Activated CD4-positive, CD25-positive, alpha-beta regulatory T cell (primary cell): ENCODE data around the gene GLI2.

Experiments used
- DNase-seq, 4 experiments: peaks; one replicate each; lab custom pipeline; 2025; lab: John Stamatoyannopoulos, UW

Gene GLI2

GRCh38 chr2:120770641-120771040, 35.0 kb downstream of the GLI2 start:
- no peak for DNase-seq

DNA sequence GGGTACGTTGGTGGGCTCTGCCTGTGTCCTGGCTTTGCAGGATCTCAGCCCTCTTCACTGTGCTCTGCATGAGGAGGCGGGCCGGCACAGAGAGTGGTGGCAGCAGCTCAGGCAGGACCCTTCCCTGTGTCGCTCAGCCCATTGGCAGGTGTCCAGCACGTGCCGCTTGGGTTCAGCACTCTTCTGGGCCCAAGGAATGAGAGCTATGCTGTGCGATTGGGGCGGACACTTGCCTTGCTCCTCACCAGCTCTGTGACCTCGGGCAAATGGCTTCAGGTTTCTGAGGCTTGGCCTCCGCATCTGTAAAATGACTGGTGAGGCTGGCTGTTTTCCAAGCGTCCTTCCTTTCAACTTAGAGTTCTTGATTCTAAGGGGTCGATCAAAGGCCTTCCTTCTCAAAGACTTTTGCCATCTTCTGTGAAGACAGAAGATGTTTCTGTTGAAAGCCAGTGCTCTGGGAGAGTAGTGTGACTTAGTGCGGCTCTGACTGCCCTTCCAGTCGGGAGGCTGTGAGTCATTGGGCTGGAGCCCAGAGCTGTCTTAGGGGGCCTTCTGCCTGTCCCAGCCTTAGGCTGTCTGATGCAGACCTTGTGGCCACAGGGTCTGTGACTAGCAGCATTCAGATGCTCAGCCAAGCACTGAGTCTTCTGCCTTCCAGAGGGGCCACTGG, 35.6 kb downstream of the GLI2 start:
- DNase-seq: no peak

GRCh38 chr2:120771781-120772208, 36.1 kb downstream of the GLI2 start:
- DNase-seq: no peak

DNA sequence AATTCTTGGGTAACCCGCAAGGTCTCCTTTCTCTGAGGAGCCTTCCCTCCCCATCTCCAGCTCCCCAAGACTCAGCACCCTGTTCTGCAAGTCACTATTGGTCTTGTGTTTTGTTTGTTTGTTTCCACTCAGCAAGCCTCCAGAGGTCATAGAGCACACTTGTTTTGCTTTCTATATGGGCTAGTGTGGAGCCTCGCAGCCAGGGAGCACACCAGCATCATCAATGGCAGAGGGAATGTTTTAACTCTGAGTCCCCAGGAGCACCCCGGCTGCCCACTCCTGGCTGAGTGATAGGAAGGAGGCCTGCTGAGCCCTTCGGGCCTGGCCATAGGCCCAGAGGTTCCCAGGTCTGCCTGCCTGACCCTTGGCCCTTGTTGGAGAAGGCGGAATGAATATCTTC, 36.6 kb downstream of the GLI2 start:
- DNase-seq: no peak

GRCh38 chr2:120773186-120773800, 37.6 kb downstream of the GLI2 start:
- DNase-seq: no peak

GRCh38 chr2:120774557-120775160, 39.0 kb downstream of the GLI2 start:
- DNase-seq: no peak

GRCh38 chr2:120775194-120775593, 39.5 kb downstream of the GLI2 start:
- no peak for DNase-seq

DNA sequence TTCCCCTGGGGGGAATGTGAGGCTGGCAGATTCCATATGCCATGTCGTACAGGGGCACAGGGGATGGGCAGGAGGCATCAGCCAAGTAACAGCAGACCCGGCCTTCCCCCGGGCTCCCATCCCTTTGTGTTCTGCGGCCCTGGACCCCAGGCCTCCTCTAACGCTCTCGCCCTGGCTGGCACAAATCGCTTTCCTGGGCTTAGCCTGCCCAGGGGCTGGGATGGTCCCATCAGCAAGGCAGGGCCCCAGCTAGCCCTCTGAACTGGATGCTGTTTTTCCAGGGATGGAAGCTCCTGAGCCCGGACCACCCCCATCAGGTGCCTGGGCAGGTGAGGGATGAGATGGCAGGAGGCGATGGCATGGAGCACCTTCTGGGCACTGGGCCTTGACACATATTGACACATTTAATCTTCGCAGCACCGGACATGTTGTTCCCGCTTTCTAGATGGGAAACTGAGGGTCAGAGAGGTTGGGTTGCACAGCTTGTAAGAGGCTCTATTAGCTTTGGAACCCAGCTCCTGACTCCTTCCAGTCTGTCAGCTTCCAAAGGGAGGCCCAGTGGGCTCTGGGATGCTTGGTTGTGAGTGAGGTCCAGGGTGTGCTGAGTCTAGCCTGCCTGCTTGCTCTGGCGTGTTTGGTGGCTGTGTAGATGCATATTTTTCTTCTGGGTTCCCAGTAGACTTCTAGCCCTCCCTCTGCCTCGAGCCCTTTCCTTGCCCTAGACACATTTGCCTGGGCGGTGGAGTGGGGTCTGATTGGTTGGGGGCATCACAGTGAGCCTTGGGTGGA, 40.3 kb downstream of the GLI2 start:
- no peak for DNase-seq

GRCh38 chr2:120776649-120777048, 41.0 kb downstream of the GLI2 start:
- no peak for DNase-seq

GRCh38 chr2:120777170-120777751, 41.6 kb downstream of the GLI2 start:
- no peak for DNase-seq

DNA sequence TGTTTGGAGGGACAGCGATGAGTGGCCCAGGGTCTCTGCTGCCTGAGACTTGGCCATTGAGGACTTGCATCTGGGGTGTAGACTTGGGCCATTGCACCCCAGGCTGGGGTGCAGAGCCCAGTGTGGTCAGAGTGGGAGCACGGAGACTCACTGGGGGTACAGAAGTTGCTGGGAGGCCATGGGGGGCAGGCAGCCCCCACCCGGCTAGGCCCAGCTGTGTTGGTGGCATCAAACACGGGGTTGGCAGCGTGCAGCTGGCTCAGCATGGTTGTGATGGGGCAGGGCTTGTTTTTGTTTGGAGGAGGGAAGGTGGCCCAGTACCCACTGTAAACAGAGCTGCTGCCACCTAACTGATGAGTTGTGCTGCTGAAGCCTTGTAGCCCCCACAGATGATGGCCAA, 42.1 kb downstream of the GLI2 start:
- DNase-seq: no peak

GRCh38 chr2:120778244-120778643, 42.6 kb downstream of the GLI2 start:
- no peak for DNase-seq

- DNase-seq: no peak
These were observed 44.2 kb downstream of the GLI2 start for GRCh38 chr2:120779781-120780283.

- no peak for DNase-seq
These were observed 44.7 kb downstream of the GLI2 start for GRCh38 chr2:120780402-120780801.

DNA sequence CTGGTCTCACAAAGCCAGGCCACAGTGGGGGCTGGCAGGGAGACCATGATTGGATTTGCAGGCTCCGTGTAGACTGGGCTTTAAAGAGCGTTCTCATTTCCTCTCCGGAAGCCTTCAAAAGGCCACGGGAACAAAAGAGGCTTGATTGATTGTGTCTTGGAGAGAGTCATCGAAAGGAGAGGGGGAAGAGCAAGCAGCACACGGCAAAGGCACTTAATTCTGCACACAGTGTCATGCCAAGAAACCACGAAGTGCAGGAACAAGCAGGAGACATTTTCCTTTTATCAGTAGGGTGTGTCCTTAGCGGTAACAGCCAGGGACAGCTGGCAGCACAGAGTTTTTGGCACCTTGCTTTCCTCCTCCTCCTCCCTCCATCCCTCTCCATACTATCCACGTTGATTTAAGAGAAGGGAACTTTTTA, 47.7 kb downstream of the GLI2 start:
- no peak for DNase-seq

DNA sequence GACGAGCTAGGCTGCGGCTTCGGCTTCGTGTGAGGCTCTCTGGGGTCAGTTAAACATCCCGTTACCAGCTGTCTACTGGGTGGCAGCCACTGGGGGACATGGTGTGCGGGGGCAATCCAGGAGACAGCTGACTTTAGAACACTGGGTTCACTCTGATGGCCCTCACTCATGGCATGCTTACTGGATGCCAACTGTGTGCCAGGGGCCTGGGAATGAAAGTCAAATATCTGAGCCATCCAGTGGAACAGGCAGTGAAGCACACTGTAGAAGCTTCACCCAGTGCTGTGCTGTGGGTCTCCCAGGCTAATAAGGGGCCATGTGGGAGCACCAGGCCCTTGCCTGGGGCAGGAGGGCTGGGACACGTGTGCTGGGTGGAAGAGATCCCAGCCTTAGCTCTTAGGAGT, 48.3 kb downstream of the GLI2 start:
- DNase-seq: no peak
